Type B pancreatic cell (in vitro differentiated cells): Measurements from ENCODE around the gene ULK4. TPM values are rescaled to one million over a fixed set of nuclear protein-coding genes. Genes with fewer than 3 reads are reported as not detected.

ENCODE experiments used
- DNase-seq: peaks from one replicate; pipeline ENCODE4 v3.0.0; 2021; ENCODE audit warnings: mixed read lengths; ENCODE audit not compliant: unreplicated experiment; ENCODE audit errors: extremely low spot score
- H3K27ac Mint-ChIP-seq: 2 replicates; pipeline ENCODE4 v1.8.0; 2021; ENCODE audit warnings: mild to moderate bottlenecking, mixed read lengths
- H3K27me3 Mint-ChIP-seq: 2 replicates; pipeline ENCODE4 v1.8.0; 2021; ENCODE audit warnings: mixed read lengths
- H3K36me3 Mint-ChIP-seq: 2 replicates; pipeline ENCODE4 v1.8.0; 2021; ENCODE audit warnings: mixed read lengths
- H3K4me1 Mint-ChIP-seq: one replicate; pipeline ENCODE4 v1.8.0; 2021; ENCODE audit warnings: mixed read lengths; ENCODE audit not compliant: unreplicated experiment
- H3K4me3 Mint-ChIP-seq: 2 replicates; pipeline ENCODE4 v1.8.0; 2021; ENCODE audit warnings: mild to moderate bottlenecking, mixed read lengths
- H3K9me3 Mint-ChIP-seq: 2 replicates; pipeline ENCODE4 v1.8.0; 2021; ENCODE audit warnings: mixed read lengths
- CTCF ChIP-seq: fragments of 200-600 bp; sonication (generic); conservative IDR thresholded peaks from 2 replicates; pipeline ENCODE4 v1.5.0; 2021; ENCODE audit warnings: antibody characterized with exemption, mild to moderate bottlenecking
- total RNA-seq: library from RNA; stranded (reverse); gene quantifications from 2 replicates; pipeline ENCODE4 v1.2.1, GENCODE V29; 2021; ENCODE audit warnings: low replicate concordance

The ULK4 gene
- total RNA-seq, 1 donor from 2014 or later: 10.7 TPM

- H3K4me3 Mint-ChIP-seq: no peak overlapping the region
- TF ChIP-seq CTCF: no peak
- H3K27ac Mint-ChIP-seq: no peak overlapping the region
- no peaks in the 10 kb centered on the region for H3K4me1 Mint-ChIP-seq
- H3K36me3 Mint-ChIP-seq: peaks cover 4% of the 10 kb centered on the region
- H3K9me3 Mint-ChIP-seq: no peaks in the 10 kb centered on the region
- no peaks in the 10 kb centered on the region for H3K27me3 Mint-ChIP-seq
- no peak for DNase-seq
Measured at GRCh38 chr3:41653571-41654239, 308.2 kb downstream of the ULK4 start.

GRCh38 chr3:41652931-41653330, 309.0 kb downstream of the ULK4 start:
- Mint-ChIP-seq H3K4me1 (no peaks in the 10 kb centered on the region), H3K9me3 (no peaks in the 10 kb centered on the region), H3K27ac (no peak overlapping the region), H3K27me3 (no peaks in the 10 kb centered on the region), H3K36me3 (peaks cover 8% of the 10 kb centered on the region), H3K4me3 (no peak overlapping the region)
- TF ChIP-seq CTCF: no peak
- DNase-seq: no peak

- Mint-ChIP-seq H3K9me3 (no peaks in the 10 kb centered on the region), H3K27me3 (no peaks in the 10 kb centered on the region), H3K36me3 (peaks cover 8% of the 10 kb centered on the region), H3K4me3 (no peak overlapping the region), H3K4me1 (no peaks in the 10 kb centered on the region), H3K27ac (no peak overlapping the region)
- no peak for DNase-seq
- TF ChIP-seq CTCF: no peak
Measured at GRCh38 chr3:41652506-41652905, 309.4 kb downstream of the ULK4 start.

GRCh38 chr3:41651718-41652117, 310.2 kb downstream of the ULK4 start:
- no peak for DNase-seq
- no peak overlapping the region for H3K27ac Mint-ChIP-seq
- no peak overlapping the region for H3K4me3 Mint-ChIP-seq
- no peaks in the 10 kb centered on the region for H3K4me1 Mint-ChIP-seq
- H3K9me3 Mint-ChIP-seq: no peaks in the 10 kb centered on the region
- TF ChIP-seq CTCF: no peak
- H3K27me3 Mint-ChIP-seq: no peaks in the 10 kb centered on the region
- peaks cover 8% of the 10 kb centered on the region for H3K36me3 Mint-ChIP-seq

- no peak for TF ChIP-seq CTCF
- Mint-ChIP-seq H3K4me1 (no peaks in the 10 kb centered on the region), H3K27ac (no peak overlapping the region), H3K4me3 (no peak overlapping the region), H3K27me3 (no peaks in the 10 kb centered on the region), H3K9me3 (no peaks in the 10 kb centered on the region), H3K36me3 (peaks cover 8% of the 10 kb centered on the region)
- DNase-seq: no peak
Measured at GRCh38 chr3:41650406-41650805, 311.5 kb downstream of the ULK4 start.
